GM19035 (cell line): ENCODE measurements around the gene TRIM22.

ENCODE experiments used
- ATAC-seq: cut with Tn5 transposase; IDR thresholded peaks from one replicate; pipeline ENCODE4 v1.9.1; 2021; ENCODE audit not compliant: unreplicated experiment

The TRIM22 gene

GRCh38 chr11:5737670-5738392, 48.2 kb downstream of the TRIM22 start:
- ATAC-seq = no peak

- ATAC-seq = no peak
Observed at GRCh38 chr11:5738431-5738830, 48.8 kb downstream of the TRIM22 start.

- ATAC-seq = no peak
Observed at GRCh38 chr11:5746614-5747013, 57.0 kb downstream of the TRIM22 start.

- no peak for ATAC-seq
Observed at GRCh38 chr11:5749836-5750235, 60.2 kb downstream of the TRIM22 start.

GRCh38 chr11:5753943-5754342, 64.4 kb downstream of the TRIM22 start, which contains the start of gene OR52N4:
OR52N4 (plus strand) TSS chr11:5754243; CDS start chr11:5754741, 498 bp downstream.
- no peak for ATAC-seq
